Astrocyte (in vitro differentiated cells and primary cell): ENCODE data around the gene ENPP4. TPM values are rescaled to one million over a fixed set of nuclear protein-coding genes. Genes with fewer than 3 reads are reported as not detected.
"Not testable (repeated sequence)": the region's sequence is repeated elsewhere in the genome, so short reads cannot be mapped to it uniquely, and the experiment has no call there.

Source experiments
- DNase-seq: peaks from one replicate; pipeline ENCODE4 v3.0.0-alpha.2; 2010; ENCODE audit warnings: low read depth
- FAIRE-seq: peaks from 2 replicates; lab custom pipeline; 2011; peaks lifted over from hg19 to GRCh38; lab: Jason Lieb, UNC
- H2AFZ ChIP-seq: 2 replicates; pipeline ENCODE4 v1.6.0; 2012; ENCODE audit warnings: low read depth, low read length, inconsistent platforms
- H3K27ac ChIP-seq: 2 replicates; pipeline ENCODE4 v1.5.1; 2011; ENCODE audit warnings: low read depth, low read length, inconsistent platforms
- H3K27me3 ChIP-seq: 2 replicates; pipeline ENCODE4 v1.6.0; 2011; ENCODE audit warnings: low read length, inconsistent platforms; ENCODE audit not compliant: insufficient read depth
- H3K36me3 ChIP-seq: 2 replicates; pipeline ENCODE4 v1.5.1; 2011; ENCODE audit warnings: low read length, inconsistent platforms; ENCODE audit not compliant: insufficient read depth
- H3K4me1 ChIP-seq: 2 replicates; pipeline ENCODE4 v1.5.1; 2011; ENCODE audit warnings: low read length, inconsistent platforms; ENCODE audit not compliant: insufficient read depth
- H3K4me2 ChIP-seq: 2 replicates; pipeline ENCODE4 v1.6.0; 2012; ENCODE audit warnings: low read length, inconsistent platforms
- H3K4me3 ChIP-seq: 2 replicates; pipeline ENCODE4 v1.5.1; 2011; ENCODE audit warnings: low read depth, mild to moderate bottlenecking, low read length, inconsistent platforms; ENCODE audit not compliant: insufficient read depth
- H3K79me2 ChIP-seq: 2 replicates; pipeline ENCODE4 v1.6.0; 2012; ENCODE audit warnings: mild to moderate bottlenecking, low read length, inconsistent platforms; ENCODE audit not compliant: insufficient read depth
- H3K9ac ChIP-seq: 2 replicates; pipeline ENCODE4 v1.6.0; 2012; ENCODE audit warnings: mild to moderate bottlenecking, low read length, inconsistent platforms
- H3K9me3 ChIP-seq: 2 replicates; pipeline ENCODE4 v1.5.1; 2012; ENCODE audit warnings: low read depth, mild to moderate bottlenecking, low read length, inconsistent platforms; ENCODE audit not compliant: insufficient read depth
- H4K20me1 ChIP-seq: 2 replicates; pipeline ENCODE4 v1.6.0; 2012; ENCODE audit warnings: low read length, inconsistent platforms; ENCODE audit not compliant: insufficient read depth
- H3K27ac Mint-ChIP-seq: one replicate; pipeline ENCODE4 v1.8.0; 2021; ENCODE audit warnings: mild to moderate bottlenecking, mixed read lengths; ENCODE audit not compliant: unreplicated experiment
- H3K27me3 Mint-ChIP-seq: one replicate; pipeline ENCODE4 v1.8.0; 2021; ENCODE audit warnings: low read depth, mixed read lengths; ENCODE audit not compliant: unreplicated experiment
- H3K36me3 Mint-ChIP-seq: one replicate; pipeline ENCODE4 v1.8.0; 2021; ENCODE audit warnings: low read depth, mixed read lengths; ENCODE audit not compliant: unreplicated experiment
- H3K4me1 Mint-ChIP-seq: one replicate; pipeline ENCODE4 v1.8.0; 2021; ENCODE audit warnings: low read depth, mixed read lengths; ENCODE audit not compliant: unreplicated experiment
- H3K4me3 Mint-ChIP-seq: one replicate; pipeline ENCODE4 v1.8.0; 2021; ENCODE audit warnings: mild to moderate bottlenecking, moderate library complexity, mixed read lengths; ENCODE audit not compliant: unreplicated experiment
- H3K9me3 Mint-ChIP-seq: one replicate; pipeline ENCODE4 v1.8.0; 2021; ENCODE audit warnings: mild to moderate bottlenecking, mixed read lengths; ENCODE audit not compliant: unreplicated experiment
- EZH2 ChIP-seq: IDR thresholded peaks from 2 replicates; pipeline ENCODE4 v1.6.1; 2012; ENCODE audit warnings: mild to moderate bottlenecking, low read length, inconsistent platforms; ENCODE audit not compliant: insufficient read depth
- total RNA-seq: library from RNA; stranded (reverse); gene quantifications from 2 replicates; pipeline ENCODE4 v1.2.1, GENCODE V29; 2021
- TF ChIP-seq, protein P1 (sequence below): IDR thresholded peaks from 2 replicates; pipeline ENCODE4 v1.5.1; 2011; ENCODE audit warnings: low read depth, mild to moderate bottlenecking, inconsistent platforms, low read length, moderate library complexity; ENCODE audit not compliant: insufficient read depth

The ENPP4 gene
- total RNA-seq, 1 donor from 2014 or later = 5.7 TPM

DNA sequence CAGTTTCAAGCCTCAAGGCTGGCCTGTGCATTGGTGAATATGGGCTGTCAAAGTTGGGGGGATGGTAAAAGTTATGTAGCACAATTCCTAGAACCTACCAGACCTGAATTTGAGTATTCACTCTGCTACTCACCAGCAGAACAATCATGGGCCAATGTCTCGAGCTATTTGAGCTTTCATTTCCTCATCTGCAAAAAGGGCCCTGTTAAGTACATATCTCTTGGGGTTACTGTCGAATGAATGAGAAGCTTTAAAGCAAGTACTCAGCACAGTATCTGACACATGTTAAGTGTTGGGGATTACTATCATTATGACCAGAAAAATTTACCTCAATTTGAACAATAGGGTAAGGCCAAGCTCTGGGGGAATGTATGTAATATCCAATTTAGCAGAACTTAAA lies 13.5 kb upstream of the ENPP4 start:
- H2AFZ ChIP-seq = no peak overlapping the region
- H3K79me2 ChIP-seq = no peaks in the 10 kb centered on the region
- Mint-ChIP-seq H3K27ac (no peak overlapping the region), H3K36me3 (no peaks in the 10 kb centered on the region), H3K4me3 (no peak overlapping the region), H3K27me3 (peaks cover 5% of the 10 kb centered on the region), H3K4me1 (no peaks in the 10 kb centered on the region), H3K9me3 (peaks cover 6% of the 10 kb centered on the region)
- no peak overlapping the region for H3K27ac ChIP-seq
- no peak for FAIRE-seq
- H3K9ac ChIP-seq = no peak overlapping the region
- no peaks in the 10 kb centered on the region for H3K4me1 ChIP-seq
- H3K4me3 ChIP-seq = no peak overlapping the region
- H3K9me3 ChIP-seq = no peaks in the 10 kb centered on the region
- no peaks in the 10 kb centered on the region for H4K20me1 ChIP-seq
- H3K36me3 ChIP-seq = no peaks in the 10 kb centered on the region
- no peak for DNase-seq
- H3K27me3 ChIP-seq = no peaks in the 10 kb centered on the region
- no peak overlapping the region for H3K4me2 ChIP-seq
- TF ChIP-seq EZH2 = no peak
- TF ChIP-seq, protein P1, sequence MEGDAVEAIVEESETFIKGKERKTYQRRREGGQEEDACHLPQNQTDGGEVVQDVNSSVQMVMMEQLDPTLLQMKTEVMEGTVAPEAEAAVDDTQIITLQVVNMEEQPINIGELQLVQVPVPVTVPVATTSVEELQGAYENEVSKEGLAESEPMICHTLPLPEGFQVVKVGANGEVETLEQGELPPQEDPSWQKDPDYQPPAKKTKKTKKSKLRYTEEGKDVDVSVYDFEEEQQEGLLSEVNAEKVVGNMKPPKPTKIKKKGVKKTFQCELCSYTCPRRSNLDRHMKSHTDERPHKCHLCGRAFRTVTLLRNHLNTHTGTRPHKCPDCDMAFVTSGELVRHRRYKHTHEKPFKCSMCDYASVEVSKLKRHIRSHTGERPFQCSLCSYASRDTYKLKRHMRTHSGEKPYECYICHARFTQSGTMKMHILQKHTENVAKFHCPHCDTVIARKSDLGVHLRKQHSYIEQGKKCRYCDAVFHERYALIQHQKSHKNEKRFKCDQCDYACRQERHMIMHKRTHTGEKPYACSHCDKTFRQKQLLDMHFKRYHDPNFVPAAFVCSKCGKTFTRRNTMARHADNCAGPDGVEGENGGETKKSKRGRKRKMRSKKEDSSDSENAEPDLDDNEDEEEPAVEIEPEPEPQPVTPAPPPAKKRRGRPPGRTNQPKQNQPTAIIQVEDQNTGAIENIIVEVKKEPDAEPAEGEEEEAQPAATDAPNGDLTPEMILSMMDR = no peak

DNA sequence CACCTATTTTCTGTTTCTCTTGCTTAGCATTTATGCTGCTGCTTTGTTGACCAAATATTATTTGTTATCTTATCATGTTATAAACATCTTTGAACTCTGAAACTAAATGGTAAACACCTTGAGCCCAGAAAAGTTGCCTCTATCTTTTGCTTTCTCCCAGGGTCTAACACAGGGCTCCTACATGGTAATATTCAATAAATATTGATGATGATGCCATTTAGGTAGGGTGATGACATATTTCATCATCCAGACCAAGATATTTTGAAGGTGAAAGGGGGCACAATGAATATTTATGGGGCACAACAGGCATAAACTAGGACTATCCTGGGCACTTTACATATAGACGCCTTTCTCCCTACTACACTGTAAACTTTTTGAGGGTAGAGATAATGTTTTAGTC lies 11.6 kb upstream of the ENPP4 start:
- no peak overlapping the region for H3K4me3 ChIP-seq
- DNase-seq (no peak), FAIRE-seq (no peak)
- peaks cover 5% of the 10 kb centered on the region for H3K27me3 Mint-ChIP-seq
- H3K4me2 ChIP-seq = no peak overlapping the region
- no peaks in the 10 kb centered on the region for H3K9me3 ChIP-seq
- no peak overlapping the region for H3K4me3 Mint-ChIP-seq
- no peaks in the 10 kb centered on the region for H3K36me3 Mint-ChIP-seq
- no peaks in the 10 kb centered on the region for H3K4me1 ChIP-seq
- H3K27me3 ChIP-seq = no peaks in the 10 kb centered on the region
- TF ChIP-seq, protein P1 = no peak
- H4K20me1 ChIP-seq = no peaks in the 10 kb centered on the region
- H3K27ac ChIP-seq = no peak overlapping the region
- H3K4me1 Mint-ChIP-seq = no peaks in the 10 kb centered on the region
- H2AFZ ChIP-seq = no peak overlapping the region
- H3K36me3 ChIP-seq = no peaks in the 10 kb centered on the region
- H3K9ac ChIP-seq = no peak overlapping the region
- H3K9me3 Mint-ChIP-seq = peaks cover 11% of the 10 kb centered on the region
- H3K27ac Mint-ChIP-seq = no peak overlapping the region
- H3K79me2 ChIP-seq = no peaks in the 10 kb centered on the region

DNA sequence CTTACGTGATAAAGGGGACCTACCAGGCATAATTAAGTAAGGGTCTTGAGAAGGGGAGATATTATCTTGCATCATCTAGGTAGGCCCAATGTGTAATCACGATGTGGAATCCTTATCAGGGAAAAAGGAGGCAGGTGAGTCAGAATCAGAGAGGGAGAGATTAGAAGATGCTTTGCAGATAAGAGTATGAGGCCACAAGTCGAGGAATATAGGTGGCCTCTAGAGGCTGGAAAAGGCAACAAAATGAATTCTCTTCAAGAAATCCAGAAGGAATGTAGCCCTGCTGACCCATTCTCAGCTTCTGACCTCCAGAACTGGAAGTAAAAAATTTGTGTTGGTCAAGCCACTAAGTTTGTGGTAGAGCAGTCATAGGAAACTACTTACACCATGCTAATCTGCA lies 11.0 kb upstream of the ENPP4 start:
- H3K27me3 ChIP-seq = no peaks in the 10 kb centered on the region
- no peak overlapping the region for H3K4me3 Mint-ChIP-seq
- no peak overlapping the region for H3K9ac ChIP-seq
- H3K9me3 ChIP-seq = no peaks in the 10 kb centered on the region
- no peak overlapping the region for H3K27ac ChIP-seq
- H3K79me2 ChIP-seq = no peaks in the 10 kb centered on the region
- H3K27ac Mint-ChIP-seq = no peak overlapping the region
- H3K27me3 Mint-ChIP-seq = peaks cover 2% of the 10 kb centered on the region
- DNase-seq (no peak), FAIRE-seq (no peak)
- H3K4me2 ChIP-seq = no peak overlapping the region
- no peaks in the 10 kb centered on the region for H3K4me1 Mint-ChIP-seq
- H3K36me3 ChIP-seq = no peaks in the 10 kb centered on the region
- H4K20me1 ChIP-seq = no peaks in the 10 kb centered on the region
- H3K36me3 Mint-ChIP-seq = no peaks in the 10 kb centered on the region
- H3K9me3 Mint-ChIP-seq = peaks cover 11% of the 10 kb centered on the region
- H3K4me1 ChIP-seq = no peaks in the 10 kb centered on the region
- TF ChIP-seq, protein P1 = no peak
- no peak for TF ChIP-seq EZH2
- H2AFZ ChIP-seq = no peak overlapping the region
- H3K4me3 ChIP-seq = no peak overlapping the region

DNA sequence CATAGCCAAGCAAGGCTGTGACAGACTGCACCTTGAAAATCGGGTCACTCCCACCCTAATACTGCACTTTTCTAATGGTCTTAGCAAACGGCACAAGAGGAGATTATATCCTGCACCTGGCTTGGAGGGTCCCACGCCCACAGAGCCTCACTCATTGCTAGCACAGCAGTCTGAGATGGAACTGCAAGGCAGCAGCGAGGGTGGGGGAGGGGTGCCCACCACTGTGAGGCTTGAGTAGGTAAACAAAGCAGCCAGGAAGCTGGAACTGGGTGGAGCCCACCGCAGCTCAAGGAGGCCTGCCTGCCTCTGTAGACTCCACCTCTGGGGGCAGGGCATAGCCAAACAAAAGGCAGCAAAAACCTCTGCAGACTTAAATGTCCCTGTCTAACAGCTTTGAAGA lies 10.1 kb upstream of the ENPP4 start:
- not testable (repeated sequence) for H3K36me3 Mint-ChIP-seq, H3K9me3 ChIP-seq, FAIRE-seq, DNase-seq, H4K20me1 ChIP-seq, H3K4me1 Mint-ChIP-seq, H3K4me3 Mint-ChIP-seq, H3K4me3 ChIP-seq, H3K4me2 ChIP-seq, H3K27me3 Mint-ChIP-seq, H3K79me2 ChIP-seq, H3K27ac ChIP-seq, H3K4me1 ChIP-seq, H3K27me3 ChIP-seq, H3K9ac ChIP-seq, H3K36me3 ChIP-seq, H3K27ac Mint-ChIP-seq, H2AFZ ChIP-seq
- peaks cover 11% of the 10 kb centered on the region for H3K9me3 Mint-ChIP-seq
